Fibroblast of lung (primary cell): ENCODE measurements around the gene HOXB6.

Experiments used
- EZH2 ChIP-seq: IDR thresholded peaks from 2 replicates; pipeline ENCODE4 v1.5.1; 2012; ENCODE audit warnings: low read length, control low read depth, mild to moderate bottlenecking; ENCODE audit errors: missing control alignments
- TF ChIP-seq, protein P1 (sequence below), 2 donors: IDR thresholded peaks in 1 of 2; conservative IDR thresholded peaks in 1 of 2; 1 replicate in 1 of 2; 2 replicates in 1 of 2; pipeline ENCODE4 v1.5.1; 2011 to 2012; ENCODE audit warnings: low read length in 2 of 2, control low read depth in 1 of 2, inconsistent platforms in 1 of 2, low read depth in 1 of 2, mild to moderate bottlenecking in 1 of 2

GRCh38 chr17:48588074-48588415 is 16.7 kb downstream of the HOXB6 start:
- TF ChIP-seq, protein P1, sequence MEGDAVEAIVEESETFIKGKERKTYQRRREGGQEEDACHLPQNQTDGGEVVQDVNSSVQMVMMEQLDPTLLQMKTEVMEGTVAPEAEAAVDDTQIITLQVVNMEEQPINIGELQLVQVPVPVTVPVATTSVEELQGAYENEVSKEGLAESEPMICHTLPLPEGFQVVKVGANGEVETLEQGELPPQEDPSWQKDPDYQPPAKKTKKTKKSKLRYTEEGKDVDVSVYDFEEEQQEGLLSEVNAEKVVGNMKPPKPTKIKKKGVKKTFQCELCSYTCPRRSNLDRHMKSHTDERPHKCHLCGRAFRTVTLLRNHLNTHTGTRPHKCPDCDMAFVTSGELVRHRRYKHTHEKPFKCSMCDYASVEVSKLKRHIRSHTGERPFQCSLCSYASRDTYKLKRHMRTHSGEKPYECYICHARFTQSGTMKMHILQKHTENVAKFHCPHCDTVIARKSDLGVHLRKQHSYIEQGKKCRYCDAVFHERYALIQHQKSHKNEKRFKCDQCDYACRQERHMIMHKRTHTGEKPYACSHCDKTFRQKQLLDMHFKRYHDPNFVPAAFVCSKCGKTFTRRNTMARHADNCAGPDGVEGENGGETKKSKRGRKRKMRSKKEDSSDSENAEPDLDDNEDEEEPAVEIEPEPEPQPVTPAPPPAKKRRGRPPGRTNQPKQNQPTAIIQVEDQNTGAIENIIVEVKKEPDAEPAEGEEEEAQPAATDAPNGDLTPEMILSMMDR (conservative IDR thresholded peaks at IDR 0.05 in 1 of 2, IDR thresholded peaks at IDR 0.05 in 1 of 2; ENCODE audit: low read depth in 1 of 2, low read length in 2 of 2), result no peak
- TF ChIP-seq EZH2, result no peak
